GM23338 (cell line): Measurements from ENCODE around the gene DOCK1. TPM values are rescaled to one million over a fixed set of nuclear protein-coding genes. Genes with fewer than 3 reads are reported as not detected.

Source experiments
- ATAC-seq: fragments of 200-7000 bp; cut with Tn5 transposase; 3 replicates; pipeline ENCODE4 v1.9.1; 2020
- DNase-seq: peaks from one replicate; pipeline ENCODE4 v3.0.0-alpha.2; 2015; ENCODE audit warnings: low spot score
- H2AFZ ChIP-seq: fragments of 200-600 bp; sonication (generic); 2 replicates; pipeline ENCODE4 v1.8.0; 2016; ENCODE audit warnings: antibody characterized with exemption, mild to moderate bottlenecking, moderate library complexity
- H3F3A ChIP-seq: fragments of 200-600 bp; sonication (generic); replicated peaks from 2 replicates; pipeline ENCODE4 v1.8.0; 2017; ENCODE audit warnings: antibody characterized with exemption, mixed run types, low read depth
- H3K27ac ChIP-seq: fragments of 200-600 bp; sonication (generic); 2 replicates; pipeline ENCODE4 v1.6.1; 2016; ENCODE audit warnings: low read depth
- H3K27me3 ChIP-seq: fragments of 200-600 bp; sonication (generic); 2 replicates; pipeline ENCODE4 v1.8.0; 2016; ENCODE audit warnings: mild to moderate bottlenecking, mixed run types, moderate library complexity; ENCODE audit not compliant: insufficient read depth
- H3K36me3 ChIP-seq: fragments of 200-600 bp; sonication (generic); 2 replicates; pipeline ENCODE4 v1.8.0; 2016; ENCODE audit warnings: mild to moderate bottlenecking; ENCODE audit not compliant: insufficient read depth
- H3K4me1 ChIP-seq: fragments of 200-600 bp; sonication (generic); 2 replicates; pipeline ENCODE4 v1.8.0; 2016; ENCODE audit warnings: mild to moderate bottlenecking, moderate library complexity; ENCODE audit not compliant: insufficient read depth
- H3K4me2 ChIP-seq: fragments of 200-600 bp; sonication (generic); 2 replicates; pipeline ENCODE4 v1.7.1; 2017; ENCODE audit warnings: mixed run types
- H3K4me3 ChIP-seq: fragments of 200-600 bp; sonication (generic); 2 replicates; pipeline ENCODE4 v1.6.1; 2016; ENCODE audit warnings: mixed run types
- H3K79me2 ChIP-seq: fragments of 200-600 bp; sonication (generic); replicated peaks from 2 replicates; pipeline ENCODE4 v1.8.0; 2017; ENCODE audit warnings: mild to moderate bottlenecking; ENCODE audit not compliant: insufficient read depth
- H3K9me2 ChIP-seq: fragments of 200-600 bp; sonication (generic); 2 replicates; pipeline ENCODE4 v1.8.0; 2017; ENCODE audit not compliant: insufficient read depth
- H4K20me1 ChIP-seq: fragments of 200-600 bp; sonication (generic); replicated peaks from 2 replicates; pipeline ENCODE4 v1.8.0; 2017; ENCODE audit warnings: mild to moderate bottlenecking; ENCODE audit not compliant: insufficient read depth
- H3K27ac Mint-ChIP-seq: 2 replicates; pipeline ENCODE4 v1.8.0; 2020; ENCODE audit warnings: inconsistent platforms, mild to moderate bottlenecking, moderate library complexity, mixed read lengths
- H3K27me3 Mint-ChIP-seq: 3 replicates; pipeline ENCODE4 v1.8.0; 2022; ENCODE audit warnings: low read depth, mild to moderate bottlenecking, moderate library complexity, mixed read lengths, inconsistent platforms; ENCODE audit not compliant: insufficient read depth, poor library complexity
- H3K36me3 Mint-ChIP-seq: 3 replicates; pipeline ENCODE4 v1.8.0; 2021; ENCODE audit warnings: low read depth, mild to moderate bottlenecking, inconsistent platforms, moderate library complexity, mixed read lengths
- H3K4me1 Mint-ChIP-seq: 3 replicates; pipeline ENCODE4 v1.8.0; 2020; ENCODE audit warnings: mild to moderate bottlenecking, inconsistent platforms, mixed read lengths
- H3K4me3 Mint-ChIP-seq: 3 replicates; pipeline ENCODE4 v1.8.0; 2021; ENCODE audit warnings: moderate library complexity, mild to moderate bottlenecking, inconsistent platforms, mixed read lengths
- H3K9me3 Mint-ChIP-seq: 3 replicates; pipeline ENCODE4 v1.8.0; 2020; ENCODE audit warnings: moderate library complexity, mild to moderate bottlenecking, inconsistent platforms, mixed read lengths
- CREB1 ChIP-seq: fragments of 250-450 bp; sonication (Bioruptor Pico); IDR thresholded peaks from 2 replicates; pipeline ENCODE4 v1.5.0; 2020; ENCODE audit warnings: low read depth, mild to moderate bottlenecking, moderate library complexity
- CTCF ChIP-seq, 2 experiments: fragments of 200-600 bp in 1 of 2; sonication (generic) in 1 of 2; conservative IDR thresholded peaks; 2 replicates each; pipeline versions ENCODE4 v1.5.1 to v1.6.1; 2016 to 2017; ENCODE audit warnings: antibody characterized with exemption in 2 of 2, low read depth in 2 of 2, mild to moderate bottlenecking in 2 of 2, moderate library complexity in 1 of 2
- EZH2 ChIP-seq: fragments of 200-600 bp; sonication (generic); IDR thresholded peaks from one replicate; pipeline ENCODE4 v1.8.0; 2017; ENCODE audit warnings: antibody characterized with exemption, mild to moderate bottlenecking, low read depth; ENCODE audit not compliant: unreplicated experiment
- EZH2phosphoT487 ChIP-seq: fragments of 200-600 bp; sonication (generic); IDR thresholded peaks from one replicate; pipeline ENCODE4 v1.8.1; 2018; ENCODE audit warnings: antibody characterized with exemption; ENCODE audit not compliant: unreplicated experiment
- JUNB ChIP-seq: IDR thresholded peaks from one replicate; pipeline ENCODE4 v1.6.1; 2016; ENCODE audit warnings: antibody characterized with exemption; ENCODE audit not compliant: unreplicated experiment
- NANOG ChIP-seq: IDR thresholded peaks from 2 replicates; pipeline ENCODE4 v1.6.1; 2016; ENCODE audit warnings: antibody characterized with exemption, borderline replicate concordance
- POLR2AphosphoS5 ChIP-seq: IDR thresholded peaks from 2 replicates; pipeline ENCODE4 v1.6.1; 2016; ENCODE audit warnings: antibody characterized with exemption, low read depth
- REST ChIP-seq: IDR thresholded peaks from one replicate; pipeline ENCODE4 v1.6.1; 2018; ENCODE audit warnings: antibody characterized with exemption; ENCODE audit not compliant: unreplicated experiment
- STAT1 ChIP-seq: IDR thresholded peaks from one replicate; pipeline ENCODE4 v1.6.1; 2016; ENCODE audit warnings: antibody characterized with exemption; ENCODE audit not compliant: unreplicated experiment
- ZNF114 ChIP-seq: fragments of 250-450 bp; sonication (Bioruptor Pico); IDR thresholded peaks from 2 replicates; pipeline ENCODE4 v1.5.0; 2020; ENCODE audit warnings: mild to moderate bottlenecking, moderate library complexity
- ZNF331 ChIP-seq: fragments of 250-450 bp; sonication (Bioruptor Pico); IDR thresholded peaks from 2 replicates; pipeline ENCODE4 v1.5.0; 2020; ENCODE audit warnings: low read depth, mild to moderate bottlenecking, moderate library complexity
- ZNF462 ChIP-seq: fragments of 250-450 bp; sonication (Bioruptor Pico); IDR thresholded peaks from 2 replicates; pipeline ENCODE4 v1.5.0; 2020; ENCODE audit warnings: mild to moderate bottlenecking, moderate library complexity
- polyA plus RNA-seq: library from polyadenylated mRNA; unstranded; fragments of >200 nt; fragmentation: Nextera tagmentation; extraction: Ambion mirVana; gene quantifications from 2 replicates; pipeline ENCODE4 v1.2.1, GENCODE V29; 2016
- total RNA-seq: library from RNA; depleted of rRNA; stranded (reverse); fragments of >200 nt; shearing (Covaris generic); gene quantifications from 2 replicates; pipeline ENCODE4 v1.2.3, GENCODE V29; 2014
- TF ChIP-seq, protein P1 (sequence below): IDR thresholded peaks from 2 replicates; pipeline ENCODE4 v1.6.1; 2016; ENCODE audit warnings: antibody characterized with exemption

Gene DOCK1
- total and polyA plus RNA-seq, 2 experiments from 2014 or later, result 13.2 to 55.3 TPM

- TF ChIP-seq, protein P1, sequence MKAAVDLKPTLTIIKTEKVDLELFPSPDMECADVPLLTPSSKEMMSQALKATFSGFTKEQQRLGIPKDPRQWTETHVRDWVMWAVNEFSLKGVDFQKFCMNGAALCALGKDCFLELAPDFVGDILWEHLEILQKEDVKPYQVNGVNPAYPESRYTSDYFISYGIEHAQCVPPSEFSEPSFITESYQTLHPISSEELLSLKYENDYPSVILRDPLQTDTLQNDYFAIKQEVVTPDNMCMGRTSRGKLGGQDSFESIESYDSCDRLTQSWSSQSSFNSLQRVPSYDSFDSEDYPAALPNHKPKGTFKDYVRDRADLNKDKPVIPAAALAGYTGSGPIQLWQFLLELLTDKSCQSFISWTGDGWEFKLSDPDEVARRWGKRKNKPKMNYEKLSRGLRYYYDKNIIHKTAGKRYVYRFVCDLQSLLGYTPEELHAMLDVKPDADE, result no peak
These were observed 108.7 kb downstream of the DOCK1 start (continued) for GRCh38 chr10:127013691-127014473.

GRCh38 chr10:127014671-127015070, 109.4 kb downstream of the DOCK1 start:
- no peak overlapping the region for H3K27ac Mint-ChIP-seq
- no peaks in the 10 kb centered on the region for H3F3A ChIP-seq
- no peaks in the 10 kb centered on the region for H3K9me2 ChIP-seq
- H3K4me1 ChIP-seq, result no peaks in the 10 kb centered on the region
- H3K4me3 ChIP-seq, result no peak overlapping the region
- no peaks in the 10 kb centered on the region for H3K27me3 ChIP-seq
- no peaks in the 10 kb centered on the region; the same call in 1 of the 2 replicates for H4K20me1 ChIP-seq
- no peaks in the 10 kb centered on the region for H3K79me2 ChIP-seq
- H3K4me1 Mint-ChIP-seq, result peaks cover 17% of the 10 kb centered on the region; the same call in 2 of the 3 replicates
- H3K36me3 Mint-ChIP-seq, result peaks cover 27% of the 10 kb centered on the region
- no peaks in the 10 kb centered on the region for H3K9me3 Mint-ChIP-seq
- no peak overlapping the region for H2AFZ ChIP-seq
- no peak overlapping the region for H3K27ac ChIP-seq
- no peak overlapping the region for H3K4me2 ChIP-seq
- DNase-seq (no peak), ATAC-seq (no peak)
- no peaks in the 10 kb centered on the region for H3K36me3 ChIP-seq
- H3K27me3 Mint-ChIP-seq, result peaks cover 4% of the 10 kb centered on the region
- no peak overlapping the region for H3K4me3 Mint-ChIP-seq
- TF ChIP-seq STAT1 (no peak), REST (no peak), JUNB (no peak), POLR2AphosphoS5 (no peak), ZNF114 (no peak), EZH2 (no peak), EZH2phosphoT487 (no peak), ZNF331 (CRISPR knock-in tag) (no peak), CREB1 (CRISPR knock-in tag) (no peak), NANOG (no peak), ZNF462 (CRISPR knock-in tag) (no peak), CTCF (conservative IDR thresholded peaks at IDR 0.05; ENCODE audit: low read depth in 2 of 2) (no peak)
